NCI-H187 treated with DMSO at 0.1 percent for 48 hours (cell line): ENCODE results near the gene GUCY1A1.

Source experiments
- DNase-seq: peaks from one replicate; lab custom pipeline; 2025; lab: John Stamatoyannopoulos, UW

Gene GUCY1A1

GRCh38 chr4:155692361-155692760 lies 25.7 kb downstream of the GUCY1A1 start:
- DNase-seq, result no peak

GRCh38 chr4:155693015-155693663 lies 26.5 kb downstream of the GUCY1A1 start:
- DNase-seq, result no peak

- no peak for DNase-seq
These were observed 27.6 kb downstream of the GUCY1A1 start for GRCh38 chr4:155694100-155694785.

- no peak for DNase-seq
These were observed 29.6 kb downstream of the GUCY1A1 start for GRCh38 chr4:155696226-155696625.

GRCh38 chr4:155696726-155697125 lies 30.1 kb downstream of the GUCY1A1 start:
- DNase-seq, result no peak

- no peak for DNase-seq
These were observed 35.2 kb downstream of the GUCY1A1 start for GRCh38 chr4:155701827-155702226.

- DNase-seq, result no peak
These were observed 37.0 kb downstream of the GUCY1A1 start for GRCh38 chr4:155703486-155704247.

GRCh38 chr4:155704841-155705404 lies 38.3 kb downstream of the GUCY1A1 start:
- DNase-seq, result no peak

GRCh38 chr4:155705664-155706063 lies 39.0 kb downstream of the GUCY1A1 start:
- DNase-seq, result no peak

GRCh38 chr4:155706147-155706546 lies 39.5 kb downstream of the GUCY1A1 start:
- DNase-seq, result no peak

GRCh38 chr4:155707251-155707650 lies 40.6 kb downstream of the GUCY1A1 start:
- no peak for DNase-seq

GRCh38 chr4:155708782-155709181 lies 42.1 kb downstream of the GUCY1A1 start:
- no peak for DNase-seq

- DNase-seq, result no peak
These were observed 43.3 kb downstream of the GUCY1A1 start for GRCh38 chr4:155709918-155710317.

GRCh38 chr4:155711556-155711955 lies 44.9 kb downstream of the GUCY1A1 start:
- no peak for DNase-seq

- no peak for DNase-seq
These were observed 46.2 kb downstream of the GUCY1A1 start for GRCh38 chr4:155712846-155713245.

GRCh38 chr4:155713911-155714310 lies 47.3 kb downstream of the GUCY1A1 start:
- DNase-seq, result no peak

GRCh38 chr4:155722336-155722735 lies 55.7 kb downstream of the GUCY1A1 start:
- no peak for DNase-seq

GRCh38 chr4:155722816-155723499 lies 56.3 kb downstream of the GUCY1A1 start:
- no peak for DNase-seq

GRCh38 chr4:155724731-155725130 lies 58.1 kb downstream of the GUCY1A1 start:
- DNase-seq, result no peak

GRCh38 chr4:155734065-155734464 lies 67.4 kb downstream of the GUCY1A1 start:
- no peak for DNase-seq

- DNase-seq, result no peak
These were observed 68.3 kb downstream of the GUCY1A1 start for GRCh38 chr4:155734951-155735350.

- no peak for DNase-seq
These were observed 68.8 kb downstream of the GUCY1A1 start for GRCh38 chr4:155735496-155735895.
